NOMO-1 (cell line): ENCODE results near the gene GH2.
"Not testable (repeated sequence)": the region's sequence is repeated elsewhere in the genome, so short reads cannot be mapped to it uniquely, and the experiment has no call there.

Experiments
- DNase-seq, 2 experiments: peaks; one replicate each; lab custom pipeline; 2025; ENCODE audit not compliant: unreplicated experiment in 2 of 2; lab: John Stamatoyannopoulos, UW

GH2 gene

DNA sequence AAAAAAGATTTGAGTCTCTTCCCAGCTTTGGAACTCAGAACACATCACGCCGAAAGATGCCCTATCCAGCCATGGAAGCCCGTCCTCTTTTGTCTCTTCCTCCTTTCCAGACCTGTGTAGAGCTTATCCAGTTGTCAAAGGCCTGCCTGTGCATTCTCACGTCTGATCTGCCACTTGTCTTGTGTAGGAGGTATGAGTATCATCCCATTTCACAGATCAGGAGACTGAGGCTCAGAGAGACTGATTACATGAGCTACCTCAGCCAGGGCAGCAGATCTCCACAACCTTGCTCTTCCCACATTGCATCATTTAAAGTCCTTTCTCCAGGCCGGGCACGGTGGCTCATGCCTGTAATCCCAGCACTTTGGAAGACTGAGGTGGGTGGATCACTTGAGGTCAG, 7.1 kb downstream of the GH2 start:
- DNase-seq = not testable (repeated sequence)

DNA sequence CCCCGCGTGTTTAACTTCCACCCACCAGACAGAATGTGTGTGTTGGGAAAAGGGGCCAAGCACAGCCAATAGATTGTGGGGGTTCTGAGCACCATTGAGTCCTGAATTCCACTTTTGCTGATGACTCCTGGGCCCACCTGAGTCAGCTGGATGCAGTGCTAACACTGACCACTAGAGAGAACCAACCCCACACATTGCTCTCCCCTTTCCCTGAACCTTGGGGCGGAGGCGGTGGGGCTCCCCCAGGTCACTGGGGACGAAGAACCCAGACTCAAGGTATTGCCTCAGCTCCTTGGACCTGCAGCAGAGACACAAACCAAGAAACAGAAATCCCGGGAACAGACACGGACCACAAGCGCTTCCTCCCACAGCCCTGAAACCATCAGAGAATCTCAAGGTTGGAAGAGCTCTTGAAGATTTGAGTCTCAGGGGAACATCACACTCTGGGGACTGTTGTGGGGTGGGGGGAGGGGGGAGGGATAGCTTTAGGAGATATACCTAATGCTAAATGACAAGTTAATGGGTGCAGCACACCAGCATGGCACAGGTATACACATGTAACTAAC, 7.6 kb downstream of the GH2 start:
- not testable (repeated sequence) for DNase-seq

DNA sequence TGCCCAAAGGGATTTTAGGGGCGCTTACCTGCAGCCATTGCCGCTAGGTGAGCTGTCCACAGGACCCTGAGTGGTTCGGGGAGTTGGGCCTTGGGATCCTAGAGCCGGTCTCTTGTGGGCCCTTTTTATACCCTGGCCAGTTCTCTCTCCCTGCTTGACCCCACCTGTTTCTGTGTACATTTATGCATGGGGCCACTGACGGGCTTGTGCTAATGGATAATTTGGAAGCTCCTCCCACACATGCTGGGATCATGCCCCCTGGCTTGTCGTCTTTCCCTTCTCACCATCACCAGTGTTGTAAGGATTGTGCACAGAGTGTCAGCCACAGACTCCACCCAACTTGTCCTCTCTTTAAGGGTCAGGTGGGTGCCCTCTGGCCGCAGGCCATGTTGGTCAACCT, 8.2 kb downstream of the GH2 start, which contains the start of gene CSH2:
Gene CSH2 (minus strand): TSS at position 101 of the 400 bp plus-strand sequence. CDS start 63 bp downstream, at position 38.
- DNase-seq = not testable (repeated sequence)

DNA sequence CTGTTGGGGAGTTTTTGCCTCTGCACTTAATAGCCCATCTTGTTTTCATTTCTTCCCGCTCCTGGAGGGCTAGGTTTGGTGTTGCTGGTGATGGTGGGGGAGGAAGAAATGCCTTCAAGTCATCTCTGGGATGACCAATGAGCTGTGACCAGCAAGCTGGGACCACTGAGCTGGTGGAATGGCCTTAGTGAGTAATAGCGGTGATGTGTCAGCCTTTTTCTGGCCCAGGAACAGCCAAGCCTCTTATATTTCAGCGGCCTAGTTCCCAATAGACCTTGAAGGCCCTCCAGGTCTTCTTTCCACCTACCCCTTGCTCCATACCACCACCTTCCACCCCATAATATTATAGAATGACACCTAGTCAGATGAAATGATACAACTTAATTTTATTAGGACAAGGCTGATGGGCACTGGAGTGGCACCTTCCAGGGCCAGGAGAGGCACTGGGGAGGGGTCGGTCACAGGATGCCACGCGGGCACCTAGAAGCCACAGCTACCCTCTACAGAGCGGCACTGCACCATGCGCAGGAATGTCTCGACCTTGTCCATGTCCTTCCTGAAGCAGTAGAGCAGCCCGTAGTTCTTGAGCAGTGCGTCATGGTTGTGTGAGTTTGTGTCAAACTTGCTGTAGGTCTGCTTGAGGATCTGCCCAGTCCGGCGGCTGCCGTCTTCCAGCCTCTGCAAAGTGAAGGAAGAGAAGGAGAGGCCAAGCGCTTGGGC, 9.9 kb downstream of the GH2 start:
- not testable (repeated sequence) for DNase-seq

DNA sequence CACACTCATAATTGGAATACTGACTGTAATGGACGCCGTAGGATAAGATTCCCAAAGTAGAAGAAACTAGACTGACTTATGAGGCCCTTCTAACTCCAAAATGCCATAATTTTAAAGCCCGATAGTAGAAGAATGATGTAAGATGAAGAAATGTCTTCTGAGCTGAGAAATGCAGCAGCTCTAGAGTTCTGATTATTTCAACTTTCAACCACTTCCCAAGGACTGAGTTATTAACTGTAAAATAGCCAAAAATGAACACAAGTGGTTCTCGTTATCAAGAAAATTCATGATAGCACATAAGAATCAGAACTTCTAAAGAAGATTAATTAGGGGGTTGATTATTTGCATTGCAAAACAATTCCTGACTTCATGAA, 11.5 kb downstream of the GH2 start:
- DNase-seq = not testable (repeated sequence)

DNA sequence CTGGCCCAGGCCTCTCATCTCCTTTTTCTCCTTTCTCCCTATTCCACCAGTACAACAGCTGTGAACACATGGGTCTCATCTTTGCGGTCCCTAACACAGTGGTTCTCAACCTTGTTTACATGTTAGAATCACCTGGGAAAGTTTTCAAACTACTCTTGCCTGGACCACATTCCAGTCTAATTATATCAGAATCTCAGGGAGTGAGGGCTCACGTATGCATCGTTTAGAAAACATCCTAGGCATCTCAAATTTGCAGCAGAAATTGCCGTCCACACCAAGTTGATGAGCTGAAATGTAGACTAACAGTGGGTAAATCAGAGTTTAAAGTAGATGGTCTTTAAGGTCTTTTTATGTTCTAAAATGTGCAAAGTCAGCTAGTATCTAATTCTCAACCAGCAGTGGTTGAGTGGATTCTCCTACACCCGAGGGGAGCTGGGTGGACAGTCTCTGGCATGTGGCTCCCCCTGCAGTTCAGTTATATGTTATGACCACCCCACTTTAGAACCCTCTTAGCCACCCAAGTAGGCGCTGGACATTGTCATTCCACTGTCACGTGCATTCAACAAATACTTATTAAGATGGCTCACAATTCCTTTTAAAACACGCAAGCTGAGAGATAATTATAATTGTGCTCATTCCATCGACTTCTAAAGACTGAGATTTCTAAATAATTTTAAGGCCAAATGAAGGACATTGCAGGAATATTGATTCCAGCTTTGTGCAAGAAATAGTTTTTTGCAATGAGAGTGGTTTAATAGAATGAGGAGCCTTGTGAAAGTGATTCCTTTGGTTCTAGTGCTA, 12.1 kb downstream of the GH2 start:
- DNase-seq = not testable (repeated sequence)

DNA sequence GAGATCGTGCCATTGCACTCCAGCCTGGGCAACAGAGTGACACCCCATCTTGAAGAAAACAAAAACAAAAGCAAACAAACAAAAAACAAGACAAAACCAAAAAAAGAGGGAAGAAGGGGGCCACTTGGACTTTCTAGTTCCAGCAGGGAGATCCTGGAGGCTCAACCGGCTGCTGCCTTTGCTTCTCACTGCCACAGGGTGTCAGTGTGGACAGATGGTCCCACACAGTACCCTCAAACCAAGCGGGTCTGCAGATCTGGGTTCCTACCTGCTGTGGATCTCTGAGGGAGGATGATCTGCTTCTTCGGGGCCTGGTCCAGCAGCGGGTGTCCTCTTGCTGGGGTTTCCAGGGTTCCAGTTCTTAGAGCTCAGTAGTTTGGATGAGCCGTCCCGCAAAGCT, 15.1 kb downstream of the GH2 start:
- not testable (repeated sequence) for DNase-seq

DNA sequence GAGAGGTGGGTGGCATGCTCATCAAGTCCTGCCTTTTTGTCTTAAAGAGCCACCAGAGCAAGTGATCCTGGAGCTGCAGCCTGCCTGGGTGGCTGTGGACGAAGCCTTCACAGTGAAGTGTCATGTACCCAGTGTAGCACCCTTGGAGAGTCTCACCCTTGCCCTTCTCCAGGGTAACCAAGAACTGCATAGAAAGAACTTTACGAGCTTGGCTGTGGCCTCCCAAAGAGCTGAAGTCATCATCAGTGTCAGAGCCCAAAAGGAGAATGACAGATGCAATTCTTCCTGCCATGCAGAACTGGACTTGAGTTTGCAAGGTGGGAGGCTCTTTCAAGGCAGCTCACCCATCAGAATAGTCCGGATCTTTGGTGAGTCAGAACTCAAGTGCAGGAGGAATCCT, 22.5 kb downstream of the GH2 start:
- DNase-seq = no peak

DNA sequence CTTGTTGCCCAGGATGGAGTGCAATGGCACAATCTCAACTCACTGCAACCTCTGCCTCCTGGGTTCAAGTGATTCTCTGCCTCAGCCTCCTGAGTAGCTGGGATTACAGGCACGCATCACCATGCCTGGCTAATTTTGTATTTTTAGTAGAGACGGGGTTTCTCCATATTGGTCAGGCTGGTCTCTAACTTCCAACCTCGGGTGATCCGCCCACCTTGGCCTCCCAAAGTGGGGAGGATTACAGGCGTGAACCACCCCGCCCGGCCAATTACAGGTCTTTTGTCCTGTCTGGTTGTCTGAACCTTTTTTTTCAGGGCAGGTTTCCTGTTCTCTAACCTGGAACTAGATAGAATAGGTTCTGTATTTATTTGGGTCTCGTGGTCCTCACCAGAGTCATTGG, 25.3 kb downstream of the GH2 start:
- not testable (repeated sequence) for DNase-seq

DNA sequence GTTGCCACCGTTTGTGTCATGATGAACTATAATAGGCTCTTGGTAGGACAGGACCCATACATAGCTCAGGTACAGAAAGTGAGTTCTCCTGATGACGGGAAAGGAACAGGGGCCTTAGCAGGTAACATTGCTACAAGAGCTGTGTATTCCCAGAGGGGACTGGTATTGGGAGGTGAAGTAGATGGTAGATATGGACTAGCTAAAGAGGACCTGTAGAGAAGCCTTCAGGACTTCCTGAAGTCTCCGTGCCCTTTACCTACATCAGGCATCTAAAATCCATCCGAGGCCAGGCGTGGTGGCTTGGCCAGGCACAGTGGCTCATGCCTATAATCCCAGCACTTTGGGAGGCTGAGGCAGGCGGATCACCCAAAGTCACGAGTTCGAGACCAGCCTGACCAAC, 26.6 kb downstream of the GH2 start:
- DNase-seq = no peak

DNA sequence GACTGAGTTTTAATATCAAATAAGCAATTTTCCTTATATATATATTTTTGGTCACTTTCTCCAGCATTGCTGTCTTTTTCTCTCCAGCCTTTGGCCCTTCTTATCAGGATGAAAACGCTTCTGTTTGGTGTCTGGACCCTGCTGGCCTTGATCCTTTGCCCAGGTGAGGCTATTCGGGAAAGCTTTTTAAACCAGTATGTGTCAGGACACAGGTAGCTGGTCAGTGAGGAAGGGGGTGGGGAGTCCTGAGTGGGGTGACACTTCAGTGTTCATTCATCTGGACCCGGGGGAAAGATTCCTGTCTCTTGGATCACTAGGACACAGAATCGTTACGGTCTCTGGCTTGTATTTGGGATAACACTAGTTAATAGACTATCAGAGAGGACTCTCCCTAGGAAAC, 27.0 kb downstream of the GH2 start:
- no peak for DNase-seq

DNA sequence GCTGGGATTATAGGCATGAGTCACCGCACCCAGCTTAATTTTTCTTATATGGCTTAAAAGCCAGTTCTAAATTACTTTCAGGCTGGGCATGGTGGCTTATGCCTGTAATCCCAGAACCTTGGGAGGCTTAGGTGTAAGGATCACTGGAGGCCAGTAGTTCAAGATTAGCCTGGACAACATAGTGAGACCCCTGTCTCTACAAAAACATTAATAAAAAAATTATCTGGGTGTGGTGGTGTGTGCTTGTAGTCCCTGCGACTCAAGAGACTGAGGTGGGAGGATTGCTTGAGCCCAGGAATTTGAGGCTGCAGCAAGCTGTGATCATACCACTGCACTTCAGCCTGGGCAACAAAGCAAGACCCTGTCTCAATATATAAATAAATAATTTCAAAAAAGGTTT, 28.5 kb downstream of the GH2 start:
- no peak for DNase-seq

DNA sequence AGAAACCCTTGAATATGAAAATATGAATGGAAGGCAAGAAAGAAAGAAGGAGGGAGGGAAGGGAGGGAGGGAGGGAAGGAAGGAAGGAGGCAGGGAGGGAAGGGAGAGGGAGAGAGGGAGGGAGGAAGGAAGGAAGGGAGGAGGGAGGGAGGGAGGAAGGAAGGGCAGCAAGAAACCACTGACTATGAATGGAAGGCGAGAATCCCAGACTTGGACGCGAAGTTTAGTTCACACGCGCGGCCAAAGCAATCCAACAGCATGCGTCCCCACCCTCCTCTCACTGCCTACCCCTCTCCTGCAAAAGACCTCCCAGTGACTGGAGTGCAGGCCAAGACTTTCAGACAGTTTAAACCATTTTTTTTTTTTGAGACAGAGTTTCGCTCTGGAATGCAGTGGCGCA, 31.3 kb downstream of the GH2 start:
- no peak for DNase-seq

DNA sequence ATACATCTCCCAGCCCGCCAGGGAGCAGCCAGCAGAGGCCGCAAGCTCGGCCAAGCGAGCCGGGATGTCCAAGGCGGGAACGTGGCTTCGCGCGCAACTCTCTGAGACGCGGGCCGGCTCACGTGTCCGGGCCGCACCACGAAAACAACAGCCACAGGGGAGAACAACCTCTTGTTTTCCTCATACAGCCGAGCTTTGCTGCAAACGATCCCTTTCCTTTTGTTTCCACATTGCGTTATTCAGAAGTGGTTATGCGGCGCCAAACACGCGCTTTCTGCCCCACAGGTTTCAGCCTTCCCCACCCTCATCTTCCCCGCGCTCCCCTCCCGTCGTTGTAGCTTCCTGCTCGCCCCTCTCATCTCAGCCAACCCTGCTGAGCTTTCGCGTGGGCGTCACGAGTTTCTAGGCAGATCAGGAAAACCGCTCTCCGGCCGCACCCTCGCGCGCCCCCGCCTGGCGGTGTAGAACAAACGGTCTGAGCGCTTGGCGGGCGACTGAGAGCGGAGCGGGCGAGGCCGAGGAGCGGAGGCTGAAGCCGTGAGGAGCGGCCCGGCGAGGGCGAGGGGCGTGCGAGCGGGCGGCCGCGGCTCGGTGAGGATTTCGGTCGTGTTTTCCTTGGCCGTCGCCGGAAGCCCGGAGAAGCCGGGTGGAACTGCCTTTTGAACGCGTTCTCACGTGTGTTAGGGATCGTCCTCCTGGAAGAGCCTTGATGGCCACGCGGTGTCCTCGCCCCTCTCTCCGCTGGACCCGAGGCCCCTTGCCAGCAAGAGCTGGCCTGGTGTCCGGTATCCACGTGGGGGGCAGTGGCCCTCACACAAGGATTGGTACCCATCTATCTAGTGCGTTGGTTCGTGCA, 32.7 kb downstream of the GH2 start:
- peak; percentile 95 to 98 for DNase-seq

DNA sequence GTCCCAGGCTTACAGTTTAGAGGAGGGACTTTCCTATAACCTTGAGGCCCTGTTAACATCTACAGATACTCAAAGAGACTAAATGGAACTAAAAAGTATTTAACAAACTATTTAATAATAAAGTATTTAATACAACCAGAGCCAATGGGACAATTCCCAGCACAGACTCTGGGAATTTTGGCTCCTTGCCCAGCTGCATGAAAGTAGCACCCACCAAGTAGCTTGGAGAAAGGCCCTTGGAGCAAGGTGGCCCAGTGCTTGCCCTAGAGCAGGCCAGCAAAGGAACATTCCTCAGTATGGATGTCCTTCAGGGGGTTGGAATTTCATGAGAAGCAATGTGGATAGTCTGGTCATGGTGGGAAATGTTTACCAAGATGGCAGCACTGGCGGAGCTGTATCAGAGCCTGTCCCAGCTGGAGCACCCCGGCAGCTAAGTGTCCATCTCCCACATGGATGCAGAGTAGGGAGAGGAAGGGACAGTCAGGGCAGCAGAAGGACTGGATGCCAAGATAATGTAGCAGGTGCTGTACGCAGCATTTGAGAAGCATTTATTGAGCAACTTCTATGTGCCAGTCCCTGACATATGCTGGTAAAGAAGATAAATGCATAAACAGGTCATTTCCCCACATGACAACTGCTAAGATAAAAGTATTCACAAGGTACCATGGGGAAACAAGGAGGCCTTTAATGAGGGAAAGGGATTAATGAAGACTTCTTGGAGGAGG, 34.1 kb downstream of the GH2 start:
- DNase-seq = no peak

DNA sequence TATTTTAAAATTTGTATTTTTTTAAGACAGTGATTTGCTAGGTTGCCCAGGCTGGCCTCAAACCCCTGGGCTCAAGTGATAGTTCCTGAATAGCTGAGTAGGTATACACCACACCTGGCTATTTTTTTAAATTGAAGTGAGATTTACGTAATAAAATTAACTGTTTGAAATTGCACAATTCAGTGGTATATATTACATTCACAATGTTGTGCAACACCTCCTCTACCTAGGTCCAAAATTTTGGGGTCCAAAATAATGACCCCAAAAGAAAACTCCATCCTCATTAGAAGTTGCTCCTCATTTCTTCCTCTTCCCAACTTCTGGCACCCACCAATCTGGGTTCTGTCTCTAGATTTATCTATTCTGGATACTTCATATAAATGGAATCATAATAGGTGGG, 36.2 kb downstream of the GH2 start:
- no peak for DNase-seq

DNA sequence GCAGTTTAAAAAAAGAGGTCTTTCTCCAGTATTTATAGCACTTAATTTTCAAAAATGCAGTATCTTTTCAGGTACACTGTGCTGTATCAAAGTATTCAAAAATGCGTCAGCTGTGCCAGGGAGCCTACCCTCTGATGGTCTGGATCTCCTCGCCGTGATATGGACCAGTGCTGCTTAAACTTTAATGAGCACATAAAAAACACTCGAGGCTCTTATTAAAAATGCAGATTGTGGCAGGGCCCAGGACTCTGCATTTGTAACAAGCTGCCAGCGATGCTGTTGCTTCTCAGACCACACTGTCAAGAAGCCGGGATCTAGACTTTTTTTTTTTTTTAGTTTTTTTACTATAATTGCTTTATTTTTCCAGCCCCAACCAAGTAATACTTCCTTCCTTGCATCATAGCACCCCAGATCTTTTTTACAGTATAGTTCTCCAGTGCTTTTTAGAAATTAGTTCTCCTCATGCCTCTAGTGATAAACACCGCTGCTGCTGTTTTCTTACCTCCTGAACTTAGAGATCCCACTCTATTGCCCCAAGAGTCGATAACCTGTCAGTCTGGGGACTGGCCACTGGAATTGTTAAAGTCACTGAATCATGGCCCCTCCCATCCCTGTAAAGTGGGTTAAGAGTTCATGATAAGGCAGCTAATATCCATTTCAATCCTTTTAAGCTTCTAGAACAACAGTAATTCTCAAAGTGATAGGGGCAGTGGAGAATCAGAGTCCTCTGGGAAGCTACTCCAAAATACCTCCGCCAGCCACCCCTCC, 37.6 kb downstream of the GH2 start:
- no peak for DNase-seq

DNA sequence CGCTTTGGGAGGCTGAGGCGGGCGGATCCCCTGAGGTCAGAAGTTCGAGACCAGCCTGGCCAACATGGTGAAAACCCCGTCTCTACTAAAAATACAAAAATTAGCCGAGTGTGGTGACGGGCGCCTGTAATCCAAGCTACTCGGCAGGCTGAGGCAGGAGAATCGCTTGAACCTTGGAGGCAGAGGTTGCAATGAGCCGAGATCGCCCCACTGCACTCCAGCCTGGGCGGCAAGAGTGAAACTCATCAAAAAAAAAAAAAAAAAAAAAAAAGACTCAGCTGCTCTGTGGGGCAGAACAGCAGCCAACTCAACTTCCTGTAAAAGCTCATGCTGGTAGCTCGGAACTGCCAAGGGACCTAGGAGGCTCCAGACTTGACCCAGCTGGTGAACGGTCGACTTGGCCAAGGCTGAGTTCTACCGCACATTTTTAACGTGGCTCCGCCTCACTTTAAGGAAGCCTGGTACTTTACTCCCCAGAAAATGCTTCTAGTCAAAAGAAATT, 38.3 kb downstream of the GH2 start:
- DNase-seq = peak; percentile 47 to 66
